Femur (tissue), 1 donor: Measurements from ENCODE around the gene CLIC3.

Source experiments
- DNase-seq: peaks from one replicate; pipeline ENCODE4 v3.0.0-alpha.2; 2017

The CLIC3 gene

DNA sequence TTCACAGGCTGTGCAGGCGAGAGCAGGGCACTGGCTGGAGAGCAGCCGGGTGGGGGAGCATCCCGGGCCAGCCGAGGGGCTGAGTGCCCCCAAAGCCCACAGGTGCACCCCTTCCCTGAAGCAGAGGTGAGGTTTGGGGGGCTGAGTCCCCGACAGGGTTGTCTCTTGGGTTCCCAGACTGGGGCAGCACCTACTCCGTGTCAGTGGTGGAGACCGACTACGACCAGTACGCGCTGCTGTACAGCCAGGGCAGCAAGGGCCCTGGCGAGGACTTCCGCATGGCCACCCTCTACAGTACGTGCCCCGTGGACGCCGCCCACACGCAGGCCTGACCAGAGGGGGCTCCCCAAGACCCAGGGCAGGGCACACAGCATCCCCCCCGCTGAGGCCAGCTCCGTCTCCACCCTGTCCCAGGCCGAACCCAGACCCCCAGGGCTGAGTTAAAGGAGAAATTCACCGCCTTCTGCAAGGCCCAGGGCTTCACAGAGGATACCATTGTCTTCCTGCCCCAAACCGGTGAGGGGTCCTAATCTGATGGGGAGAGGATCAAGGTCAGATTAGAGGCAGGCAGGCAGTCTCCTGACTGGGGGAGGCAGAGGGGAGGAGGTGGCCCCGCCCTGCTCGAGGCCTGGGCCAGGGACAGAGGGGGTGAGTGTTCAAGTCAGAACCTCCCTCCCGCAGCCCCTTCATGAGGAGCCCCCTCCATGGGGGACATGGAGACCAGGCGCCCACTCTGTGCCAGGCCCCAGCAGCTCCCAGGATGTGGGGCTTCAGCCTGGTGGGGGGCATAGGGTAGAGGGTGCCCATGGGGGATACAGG, 16.4 kb downstream of the CLIC3 start:
- no peak for DNase-seq

- DNase-seq: no peak
Measured at GRCh38 chr9:136978865-136979544, 17.4 kb downstream of the CLIC3 start.

GRCh38 chr9:136978073-136978864, 18.1 kb downstream of the CLIC3 start:
- peak; percentile 72 for DNase-seq

DNA sequence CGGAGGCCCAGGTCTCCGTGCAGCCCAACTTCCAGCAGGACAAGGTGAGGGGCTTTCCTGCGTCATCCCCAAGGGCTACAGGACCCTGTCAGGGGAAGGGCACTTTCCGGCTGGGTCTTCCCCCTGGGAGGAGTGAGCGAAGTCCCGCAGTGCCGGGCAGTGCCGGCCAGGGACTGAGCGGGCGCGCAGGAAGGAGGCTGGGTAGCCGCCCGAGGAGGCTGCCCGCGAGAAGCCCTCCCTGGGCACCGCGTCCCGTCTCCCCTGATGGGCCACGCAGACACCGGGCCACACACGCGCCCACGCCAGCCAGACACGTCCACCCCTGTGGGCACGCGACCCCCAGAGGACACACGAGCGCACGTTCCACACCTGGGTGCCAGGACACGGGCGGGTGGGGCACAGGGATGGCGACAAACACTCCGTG, 18.7 kb downstream of the CLIC3 start:
- no peak for DNase-seq

GRCh38 chr9:136977223-136977622, 19.1 kb downstream of the CLIC3 start, which contains the start of gene PTGDS:
Gene PTGDS (plus strand): TSS chr9:136977504. CDS start chr9:136977579, 75 bp downstream.
- DNase-seq: no peak

- DNase-seq: peak; percentile 74
Measured at GRCh38 chr9:136975644-136976043, 20.7 kb downstream of the CLIC3 start.

DNA sequence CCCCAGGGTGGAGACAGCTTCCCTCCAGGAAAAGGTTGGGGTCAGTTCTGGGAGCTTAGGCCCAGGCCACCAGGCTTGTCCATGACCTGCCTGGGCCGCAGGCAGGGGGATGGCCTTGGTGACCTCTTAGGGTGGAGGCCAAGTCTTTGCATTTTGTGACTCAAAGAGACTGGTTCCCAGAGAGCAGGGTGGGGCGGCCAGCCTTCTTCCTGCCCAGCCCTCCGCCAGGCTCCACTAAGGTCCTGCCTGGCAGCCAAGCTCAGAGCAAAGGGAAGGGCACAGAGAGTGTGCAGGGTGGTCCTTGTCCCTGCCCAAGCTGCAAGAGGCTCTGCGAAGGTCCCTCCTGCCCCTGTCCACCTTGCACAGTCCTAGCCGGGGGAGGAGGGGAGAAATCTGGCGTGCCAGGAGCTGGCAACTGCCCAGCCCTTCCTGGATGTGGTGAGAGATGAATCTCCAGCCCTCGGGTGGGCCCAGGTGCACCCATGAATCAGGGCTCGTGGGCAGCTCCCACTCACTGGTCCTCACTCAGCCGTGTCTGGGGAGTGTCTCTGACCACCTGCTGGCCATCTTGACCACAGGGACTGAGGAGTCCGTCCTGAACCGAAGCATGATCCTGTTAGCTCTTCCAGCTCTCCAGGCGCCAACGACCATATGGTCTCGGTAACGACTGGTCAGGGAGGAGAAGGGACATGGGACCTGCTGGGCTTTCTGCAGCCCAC, 21.4 kb downstream of the CLIC3 start:
- DNase-seq: no peak

GRCh38 chr9:136973618-136974617, 22.4 kb downstream of the CLIC3 start:
- no peak for DNase-seq

DNA sequence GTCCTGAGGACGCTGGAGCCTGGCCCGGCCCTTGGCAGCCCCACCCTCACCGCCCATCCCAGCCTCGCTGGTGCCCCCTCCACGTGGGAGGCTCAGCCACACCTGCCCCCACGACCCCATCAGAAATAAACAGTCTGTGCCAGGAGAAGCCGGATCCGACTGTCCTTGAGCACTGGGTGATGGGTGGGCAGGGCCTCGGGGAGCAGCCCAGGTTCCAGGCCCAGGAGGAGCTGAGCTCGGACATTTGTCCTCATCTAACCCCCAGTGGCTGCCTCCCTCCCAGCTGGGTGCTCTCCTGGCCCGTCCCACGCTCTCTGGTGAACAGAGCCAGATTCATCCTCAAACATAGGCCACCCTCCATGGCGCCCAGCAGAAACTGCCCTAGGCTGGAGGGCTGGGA, 23.6 kb downstream of the CLIC3 start:
- no peak for DNase-seq

DNA sequence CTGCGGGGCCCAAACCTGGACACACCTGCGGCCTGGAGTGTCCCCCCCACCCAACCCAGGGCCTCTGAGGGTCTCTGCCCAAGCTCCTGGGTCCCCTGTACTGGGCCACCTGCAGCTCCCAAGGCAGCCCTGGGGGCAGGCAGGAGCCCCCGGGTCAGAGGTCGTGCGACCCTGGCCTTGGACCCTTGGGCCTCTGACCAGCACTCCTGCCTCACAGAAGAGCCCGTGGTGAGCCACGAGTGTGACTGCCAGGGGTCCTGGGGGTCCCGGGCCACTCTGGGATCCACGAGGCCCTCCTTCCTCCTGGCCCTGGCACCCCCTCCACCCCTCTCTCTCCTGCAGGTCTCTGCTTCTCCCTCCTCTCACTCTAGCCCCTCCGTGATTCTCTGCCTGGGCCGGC, 24.0 kb downstream of the CLIC3 start:
- no peak for DNase-seq

GRCh38 chr9:136971746-136972145, 24.6 kb downstream of the CLIC3 start:
- DNase-seq: no peak

DNA sequence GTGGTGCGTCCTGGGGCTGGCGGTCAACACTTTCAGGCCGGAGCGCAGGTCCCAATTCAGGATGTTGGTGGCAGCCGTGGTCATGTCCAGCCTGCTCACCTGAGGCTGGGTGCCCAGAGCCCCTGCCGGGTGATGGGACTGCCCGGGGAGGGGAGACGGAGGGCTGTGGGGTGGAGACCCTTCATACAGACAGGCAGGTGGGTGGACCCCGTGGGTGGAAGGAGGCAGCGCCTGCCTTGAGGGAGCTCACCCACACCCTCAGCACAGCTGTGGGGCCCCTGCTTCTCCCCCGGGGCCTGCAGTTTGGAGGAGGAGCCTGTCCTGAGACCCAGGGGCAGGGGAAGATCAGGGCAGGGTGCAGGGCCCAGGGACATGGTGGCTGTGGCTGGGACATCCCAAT, 26.0 kb downstream of the CLIC3 start:
- no peak for DNase-seq

DNA sequence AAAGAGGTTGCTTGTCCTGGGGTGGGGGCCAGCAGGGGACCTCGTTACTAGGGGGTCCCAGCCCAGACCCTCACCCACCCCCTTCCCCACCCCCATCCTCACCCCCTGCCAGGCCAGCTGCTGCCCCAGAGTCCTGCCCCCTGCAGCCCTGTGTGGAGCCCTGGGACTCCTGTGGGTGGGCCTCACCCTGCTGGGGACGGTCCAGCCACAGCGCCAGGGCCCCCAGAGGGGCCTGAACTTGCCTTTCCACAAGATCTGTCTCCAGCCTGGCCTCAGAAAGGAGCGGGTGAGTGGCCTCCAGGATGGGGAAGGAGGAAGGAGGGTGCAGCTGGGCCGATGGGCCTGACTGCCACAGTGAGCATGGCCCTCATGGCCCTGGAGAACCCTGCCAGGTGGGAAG, 26.6 kb downstream of the CLIC3 start:
- DNase-seq: no peak

DNA sequence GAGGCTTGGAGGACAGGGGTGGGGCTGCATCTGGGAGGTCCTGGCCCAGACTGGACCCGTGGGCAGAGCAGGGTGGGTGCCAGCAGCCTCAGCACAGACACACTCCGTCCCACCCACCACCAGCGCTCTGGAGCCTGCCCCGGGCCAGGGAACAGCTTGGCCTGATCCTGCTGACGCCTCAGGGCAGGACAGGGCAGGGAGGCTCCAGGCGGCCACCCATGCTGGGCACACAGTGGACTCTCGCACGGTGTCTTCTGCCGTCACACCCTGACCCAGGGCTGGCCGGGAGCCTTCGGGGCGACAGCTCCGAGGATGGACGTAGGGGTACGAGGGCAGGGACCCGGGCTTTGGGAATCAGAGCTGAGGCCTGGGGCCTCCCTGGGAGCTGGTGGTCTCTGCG, 27.2 kb downstream of the CLIC3 start:
- DNase-seq: no peak

DNA sequence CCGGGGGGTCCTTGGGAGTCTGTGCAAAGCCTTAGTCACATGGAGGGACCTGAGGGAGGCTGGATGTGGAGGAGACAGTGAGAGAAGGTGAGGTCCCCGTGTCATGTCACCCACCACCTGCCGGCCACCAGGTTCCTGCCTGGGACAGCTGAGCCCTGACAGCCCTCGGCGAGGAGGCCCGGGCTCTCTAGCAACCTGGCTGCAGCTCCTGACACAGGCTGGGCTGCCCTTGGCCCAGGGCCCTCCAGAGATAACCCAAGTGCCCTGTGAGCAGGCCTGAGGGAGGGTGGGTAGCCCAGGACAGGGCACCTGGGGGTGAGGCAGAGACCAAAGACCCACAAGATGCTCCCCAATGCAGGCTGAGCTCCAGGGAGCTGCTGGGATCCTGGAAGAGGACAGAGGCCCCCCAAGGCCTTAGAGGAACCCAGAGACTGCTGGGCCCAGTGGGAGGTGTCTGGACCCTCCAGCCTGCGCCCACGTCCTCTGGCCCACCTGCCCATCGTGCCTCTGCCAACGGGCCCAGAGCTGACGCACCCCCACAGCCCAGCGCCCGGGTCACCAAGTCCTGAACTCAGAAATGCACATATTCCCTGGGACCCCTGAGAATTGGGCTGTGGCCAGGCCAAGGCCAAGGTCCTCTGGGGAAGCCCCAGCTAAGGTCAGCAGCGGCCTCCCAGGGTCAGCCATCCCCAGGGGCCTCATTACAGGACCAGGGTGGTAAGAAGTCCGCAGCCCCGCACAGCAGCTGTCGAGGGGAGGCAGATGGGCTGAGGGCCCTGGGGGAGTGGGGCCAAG, 27.8 kb downstream of the CLIC3 start:
- no peak for DNase-seq

DNA sequence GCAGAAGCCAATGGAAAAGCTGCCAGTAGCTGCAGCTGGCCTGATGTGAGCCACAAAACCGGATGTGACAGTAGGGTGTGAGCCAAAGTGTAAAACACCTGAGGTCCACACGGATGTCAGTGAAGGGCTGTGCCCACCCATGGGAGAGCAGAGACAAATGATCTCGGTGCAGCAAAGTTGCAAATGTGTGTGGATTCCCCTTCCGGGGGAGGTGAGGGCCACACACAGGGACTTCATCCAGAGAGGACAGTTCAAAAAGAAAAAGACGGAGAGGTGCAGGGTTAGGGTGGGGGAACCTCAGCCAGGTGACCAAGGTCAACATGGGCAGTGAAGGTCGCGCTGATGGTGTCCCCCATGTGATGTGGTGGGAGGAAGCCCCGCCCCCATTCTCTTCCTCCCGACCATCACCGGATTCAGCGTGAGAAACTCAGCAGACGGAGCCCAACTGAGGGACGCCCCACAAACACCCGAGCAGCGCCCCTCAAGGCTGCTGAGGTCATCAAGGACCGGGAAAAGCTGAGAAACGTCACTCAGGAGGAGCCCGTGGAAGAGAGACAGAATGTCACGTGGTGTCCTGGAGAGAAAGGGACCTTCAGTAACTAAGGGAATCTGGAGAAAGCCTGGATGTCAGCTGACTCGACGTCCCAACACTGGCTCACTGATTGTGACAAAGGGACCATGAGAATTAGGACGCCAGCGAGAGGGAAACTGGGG, 30.4 kb downstream of the CLIC3 start:
- DNase-seq: no peak

- no peak for DNase-seq
Measured at GRCh38 chr9:136964833-136965422, 31.4 kb downstream of the CLIC3 start.

GRCh38 chr9:136964171-136964689, 32.1 kb downstream of the CLIC3 start:
- DNase-seq: no peak

DNA sequence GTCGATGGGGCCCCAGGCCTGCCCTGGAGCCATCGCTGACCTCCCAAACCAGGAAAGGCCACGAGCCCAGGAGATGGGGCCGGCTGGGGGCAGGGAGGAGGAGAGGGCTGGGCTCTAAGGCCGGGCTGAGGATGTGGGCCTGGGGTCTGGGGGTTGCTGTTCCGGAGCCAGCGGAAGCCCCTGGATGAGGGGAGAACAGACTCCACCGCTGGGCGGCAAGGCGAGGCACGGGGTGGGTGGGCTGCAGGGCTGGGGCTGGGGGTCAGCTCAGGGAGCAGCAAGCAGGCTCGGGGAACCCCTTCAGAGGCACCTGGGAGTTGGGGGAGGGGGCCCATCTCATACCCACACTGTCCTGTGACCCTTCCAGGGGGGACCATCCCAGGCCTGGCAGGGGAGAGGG, 32.6 kb downstream of the CLIC3 start:
- no peak for DNase-seq
